ENCODE data around the gene BMP6.
"Not testable (repeated sequence)": the region's sequence is repeated elsewhere in the genome, so short reads cannot be mapped to it uniquely, and the experiment has no call there.

Gene BMP6

GRCh38 chr6:7893342-7893741 lies 167.4 kb downstream of the BMP6 start:
- peaks cover 88 to 89% of the 10 kb centered on the region in 2 donors for H3K36me3 ChIP-seq (ENCODE audit: control insufficient read depth in 1 of 2, insufficient read depth in 2 of 2, low read length in 2 of 2)

DNA sequence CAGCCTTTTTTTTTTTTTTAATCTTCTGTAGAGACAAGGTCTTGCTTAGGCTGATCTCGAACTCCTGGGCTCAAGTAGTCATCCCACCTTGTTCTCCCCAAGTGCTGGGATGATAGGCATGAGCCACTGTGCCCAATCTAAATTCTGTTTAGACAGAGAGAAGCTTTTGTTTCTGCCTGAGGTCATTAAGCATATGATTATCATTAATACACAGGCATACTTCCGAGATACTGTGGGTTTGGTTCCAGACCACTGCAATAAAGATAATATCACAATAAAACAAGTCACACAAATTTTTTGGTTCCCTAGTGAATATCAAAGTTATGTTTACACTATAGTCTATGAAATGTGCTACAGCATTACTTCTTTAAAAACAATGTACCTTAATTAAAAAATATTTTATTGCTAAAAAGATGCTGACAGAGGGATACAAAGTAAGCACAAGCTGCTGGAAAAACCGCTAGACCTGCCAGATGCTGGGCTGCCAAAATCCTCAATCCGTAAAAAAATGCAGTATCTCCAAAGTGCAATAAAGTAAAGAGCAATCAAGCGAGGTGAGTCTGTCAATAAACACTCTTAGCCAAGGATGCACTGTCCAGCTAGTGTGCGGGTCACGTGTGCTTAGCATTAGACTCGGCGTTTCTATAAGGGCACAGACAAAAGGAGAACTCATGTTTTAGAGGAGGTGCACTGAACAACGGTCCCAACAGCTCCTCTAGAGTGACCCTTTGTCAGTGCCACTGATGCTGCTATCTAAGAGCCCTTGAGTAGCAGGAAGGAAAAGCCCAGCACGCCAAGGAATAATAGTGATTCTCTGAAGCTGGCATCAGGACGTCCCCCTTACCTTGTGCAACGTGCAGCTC lies 168.6 kb downstream of the BMP6 start:
- Histone ChIP-seq H3K27me3 (ENCODE audit: low read depth, low read length) (no peaks in the 10 kb centered on the region), H3K36me3 (ENCODE audit: control insufficient read depth in 1 of 2, insufficient read depth in 2 of 2, low read length in 2 of 2) (peaks cover 86% of the 10 kb centered on the region in 2 donors), H3K4me1 (ENCODE audit: control insufficient read depth in 1 of 2, insufficient read depth in 2 of 2, low read length in 2 of 2) (no peaks in the 10 kb centered on the region), H3K27ac (ENCODE audit: low read length) (no peak overlapping the region), H3K9me3 (ENCODE audit: control insufficient read depth in 1 of 2, low read length in 2 of 2) (no peaks in the 10 kb centered on the region), H3K4me3 (ENCODE audit: low read depth in 1 of 2, low read length in 2 of 2) (no peak overlapping the region)

More at GRCh38 chr6:7893342-7893741, 167.4 kb downstream of the BMP6 start:
- Histone ChIP-seq H3K4me1 (ENCODE audit: control insufficient read depth in 1 of 2, insufficient read depth in 2 of 2, low read length in 2 of 2) (no peaks in the 10 kb centered on the region), H3K27ac (ENCODE audit: low read length) (no peak overlapping the region), H3K9me3 (ENCODE audit: control insufficient read depth in 1 of 2, low read length in 2 of 2) (no peaks in the 10 kb centered on the region), H3K4me3 (ENCODE audit: low read depth in 1 of 2, low read length in 2 of 2) (no peak overlapping the region), H3K27me3 (ENCODE audit: low read depth, low read length) (no peaks in the 10 kb centered on the region)

- no peak overlapping the region for H3K4me3 ChIP-seq (ENCODE audit: low read depth in 1 of 2, low read length in 2 of 2)
Observed at GRCh38 chr6:7895125-7895423, 169.2 kb downstream of the BMP6 start.

GRCh38 chr6:7896465-7896987 lies 170.6 kb downstream of the BMP6 start:
- Histone ChIP-seq H3K4me3 (ENCODE audit: low read depth in 1 of 2, low read length in 2 of 2) (no peak overlapping the region), H3K27ac (ENCODE audit: low read length) (no peak overlapping the region), H3K4me1 (ENCODE audit: control insufficient read depth in 1 of 2, insufficient read depth in 2 of 2, low read length in 2 of 2) (no peaks in the 10 kb centered on the region), H3K9me3 (ENCODE audit: control insufficient read depth in 1 of 2, low read length in 2 of 2) (no peaks in the 10 kb centered on the region), H3K27me3 (ENCODE audit: low read depth, low read length) (no peaks in the 10 kb centered on the region), H3K36me3 (ENCODE audit: control insufficient read depth in 1 of 2, insufficient read depth in 2 of 2, low read length in 2 of 2) (peaks cover 83 to 90% of the 10 kb centered on the region in 2 donors)

More at GRCh38 chr6:7895125-7895423, 169.2 kb downstream of the BMP6 start:
- Histone ChIP-seq H3K4me1 (ENCODE audit: control insufficient read depth in 1 of 2, insufficient read depth in 2 of 2, low read length in 2 of 2) (no peaks in the 10 kb centered on the region), H3K9me3 (ENCODE audit: control insufficient read depth in 1 of 2, low read length in 2 of 2) (no peaks in the 10 kb centered on the region), H3K36me3 (ENCODE audit: control insufficient read depth in 1 of 2, insufficient read depth in 2 of 2, low read length in 2 of 2) (peaks cover 86 to 87% of the 10 kb centered on the region in 2 donors), H3K27ac (ENCODE audit: low read length) (no peak overlapping the region), H3K27me3 (ENCODE audit: low read depth, low read length) (no peaks in the 10 kb centered on the region)

GRCh38 chr6:7897461-7898192 lies 171.7 kb downstream of the BMP6 start:
- H3K4me1 ChIP-seq (ENCODE audit: control insufficient read depth in 1 of 2, insufficient read depth in 2 of 2, low read length in 2 of 2), result no peaks in the 10 kb centered on the region

DNA sequence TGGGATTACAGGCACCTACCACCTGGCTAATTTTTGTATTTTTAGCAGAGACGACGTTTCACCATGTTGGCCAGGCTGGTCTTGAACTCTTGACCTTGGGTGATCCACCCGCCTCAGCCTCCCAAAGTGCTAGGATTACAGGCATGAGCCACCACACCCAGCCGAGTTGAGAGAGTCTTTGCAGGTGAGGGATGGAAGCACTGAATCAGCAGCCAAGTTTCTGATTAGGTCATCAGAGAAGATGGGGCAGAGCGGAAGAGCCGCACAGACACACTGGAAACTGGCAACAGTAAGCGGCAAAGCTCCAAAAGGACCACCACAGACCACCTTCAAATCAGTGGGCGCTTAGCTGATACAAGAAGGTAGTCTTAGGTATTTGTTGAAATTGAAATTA lies 172.3 kb downstream of the BMP6 start:
- not testable (repeated sequence) for H3K27me3 ChIP-seq (ENCODE audit: low read depth, low read length); H3K4me3 ChIP-seq (ENCODE audit: low read depth in 1 of 2, low read length in 2 of 2); H3K9me3 ChIP-seq (ENCODE audit: control insufficient read depth in 1 of 2, low read length in 2 of 2); H3K27ac ChIP-seq (ENCODE audit: low read length); H3K4me1 ChIP-seq (ENCODE audit: control insufficient read depth in 1 of 2, insufficient read depth in 2 of 2, low read length in 2 of 2)
- peaks cover 87 to 92% of the 10 kb centered on the region in 2 donors for H3K36me3 ChIP-seq (ENCODE audit: control insufficient read depth in 1 of 2, insufficient read depth in 2 of 2, low read length in 2 of 2)

More at GRCh38 chr6:7897461-7898192, 171.7 kb downstream of the BMP6 start:
- H3K36me3 ChIP-seq (ENCODE audit: control insufficient read depth in 1 of 2, insufficient read depth in 2 of 2, low read length in 2 of 2), result peaks cover 85 to 92% of the 10 kb centered on the region in 2 donors
- H3K27ac ChIP-seq (ENCODE audit: low read length), result no peak overlapping the region
- no peaks in the 10 kb centered on the region for H3K27me3 ChIP-seq (ENCODE audit: low read depth, low read length)
- no peak overlapping the region for H3K4me3 ChIP-seq (ENCODE audit: low read depth in 1 of 2, low read length in 2 of 2)
- no peaks in the 10 kb centered on the region for H3K9me3 ChIP-seq (ENCODE audit: control insufficient read depth in 1 of 2, low read length in 2 of 2)

- Histone ChIP-seq H3K9me3 (ENCODE audit: control insufficient read depth in 1 of 2, low read length in 2 of 2) (no peaks in the 10 kb centered on the region), H3K36me3 (ENCODE audit: control insufficient read depth in 1 of 2, insufficient read depth in 2 of 2, low read length in 2 of 2) (peaks cover 82 to 91% of the 10 kb centered on the region in 2 donors), H3K27ac (ENCODE audit: low read length) (no peak overlapping the region), H3K4me3 (ENCODE audit: low read depth in 1 of 2, low read length in 2 of 2) (no peak overlapping the region), H3K4me1 (ENCODE audit: control insufficient read depth in 1 of 2, insufficient read depth in 2 of 2, low read length in 2 of 2) (no peaks in the 10 kb centered on the region), H3K27me3 (ENCODE audit: low read depth, low read length) (no peaks in the 10 kb centered on the region)
Observed at GRCh38 chr6:7899101-7899888, 173.4 kb downstream of the BMP6 start.

GRCh38 chr6:7899889-7900213 lies 174.0 kb downstream of the BMP6 start:
- H3K36me3 ChIP-seq (ENCODE audit: control insufficient read depth in 1 of 2, insufficient read depth in 2 of 2, low read length in 2 of 2), result peaks cover 80 to 89% of the 10 kb centered on the region in 2 donors
- H3K9me3 ChIP-seq (ENCODE audit: control insufficient read depth in 1 of 2, low read length in 2 of 2), result no peaks in the 10 kb centered on the region
- H3K4me3 ChIP-seq (ENCODE audit: low read depth in 1 of 2, low read length in 2 of 2), result no peak overlapping the region
- H3K27me3 ChIP-seq (ENCODE audit: low read depth, low read length), result no peaks in the 10 kb centered on the region
- no peaks in the 10 kb centered on the region for H3K4me1 ChIP-seq (ENCODE audit: control insufficient read depth in 1 of 2, insufficient read depth in 2 of 2, low read length in 2 of 2)
- H3K27ac ChIP-seq (ENCODE audit: low read length), result no peak overlapping the region

DNA sequence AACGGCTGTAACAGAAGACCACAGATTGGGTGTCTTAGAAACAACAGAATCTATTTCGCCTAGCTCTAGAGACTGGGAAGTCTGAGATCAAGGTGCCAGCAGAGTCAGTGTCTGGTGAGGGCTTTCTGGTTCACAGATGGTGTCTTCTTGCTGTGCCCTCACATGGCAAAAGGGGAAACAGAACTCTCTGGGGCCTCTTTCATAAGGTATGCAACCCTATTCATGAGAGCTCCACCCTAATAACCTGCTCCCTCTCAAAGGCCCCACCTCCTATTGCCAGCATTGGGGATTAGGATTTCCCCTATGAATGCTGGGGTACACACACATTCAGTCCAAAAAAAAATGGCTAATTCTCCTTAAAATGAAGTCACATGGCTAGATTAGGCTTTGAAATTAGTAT lies 174.7 kb downstream of the BMP6 start:
- H3K4me1 ChIP-seq (ENCODE audit: control insufficient read depth in 1 of 2, insufficient read depth in 2 of 2, low read length in 2 of 2), result no peaks in the 10 kb centered on the region
- no peaks in the 10 kb centered on the region for H3K9me3 ChIP-seq (ENCODE audit: control insufficient read depth in 1 of 2, low read length in 2 of 2)
- H3K36me3 ChIP-seq (ENCODE audit: control insufficient read depth in 1 of 2, insufficient read depth in 2 of 2, low read length in 2 of 2), result peaks cover 73 to 82% of the 10 kb centered on the region in 2 donors

DNA sequence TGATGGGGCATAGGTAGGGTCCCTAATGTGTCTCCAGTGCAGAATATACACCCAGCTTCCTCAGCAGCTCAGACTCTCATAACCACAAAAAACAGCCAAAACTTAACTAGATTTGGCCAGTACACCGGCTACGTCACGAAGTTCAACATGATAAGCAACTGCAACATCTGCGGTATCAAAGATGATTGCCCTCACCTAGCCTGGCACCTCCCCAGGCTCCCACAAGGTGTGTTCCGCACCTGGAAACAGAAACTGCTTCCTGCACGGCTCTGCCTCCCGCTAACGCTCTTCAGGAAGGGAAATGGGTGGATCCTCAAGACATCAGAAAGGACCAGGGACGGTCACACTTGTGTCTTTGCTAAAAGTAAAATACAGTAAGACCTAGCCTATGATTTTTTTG lies 175.2 kb downstream of the BMP6 start:
- Histone ChIP-seq H3K27ac (ENCODE audit: low read length) (no peak overlapping the region), H3K27me3 (ENCODE audit: low read depth, low read length) (no peaks in the 10 kb centered on the region), H3K4me3 (ENCODE audit: low read depth in 1 of 2, low read length in 2 of 2) (no peak overlapping the region), H3K36me3 (ENCODE audit: control insufficient read depth in 1 of 2, insufficient read depth in 2 of 2, low read length in 2 of 2) (peaks cover 69 to 79% of the 10 kb centered on the region in 2 donors), H3K9me3 (ENCODE audit: control insufficient read depth in 1 of 2, low read length in 2 of 2) (no peaks in the 10 kb centered on the region), H3K4me1 (ENCODE audit: control insufficient read depth in 1 of 2, insufficient read depth in 2 of 2, low read length in 2 of 2) (no peaks in the 10 kb centered on the region)

More for the DNA sequence above, 174.7 kb downstream of the BMP6 start:
- H3K4me3 ChIP-seq (ENCODE audit: low read depth in 1 of 2, low read length in 2 of 2), result no peak overlapping the region
- no peak overlapping the region for H3K27ac ChIP-seq (ENCODE audit: low read length)
- H3K27me3 ChIP-seq (ENCODE audit: low read depth, low read length), result no peaks in the 10 kb centered on the region

GRCh38 chr6:7901780-7902179 lies 175.9 kb downstream of the BMP6 start:
- H3K27ac ChIP-seq (ENCODE audit: low read length), result no peak overlapping the region
- H3K27me3 ChIP-seq (ENCODE audit: low read depth, low read length), result no peaks in the 10 kb centered on the region
- peaks cover 61 to 72% of the 10 kb centered on the region in 2 donors for H3K36me3 ChIP-seq (ENCODE audit: control insufficient read depth in 1 of 2, insufficient read depth in 2 of 2, low read length in 2 of 2)
- no peaks in the 10 kb centered on the region for H3K9me3 ChIP-seq (ENCODE audit: control insufficient read depth in 1 of 2, low read length in 2 of 2)
- H3K4me3 ChIP-seq (ENCODE audit: low read depth in 1 of 2, low read length in 2 of 2), result no peak overlapping the region
- no peaks in the 10 kb centered on the region for H3K4me1 ChIP-seq (ENCODE audit: control insufficient read depth in 1 of 2, insufficient read depth in 2 of 2, low read length in 2 of 2)

Measured in muscle layer of duodenum (tissue), 2 donors.